SK-N-SH (cell line): ENCODE data around the gene ATP6V0E2. TPM values are rescaled to one million over a fixed set of nuclear protein-coding genes. Genes with fewer than 3 reads are reported as not detected.

Experiments
- CTCF ChIA-PET: fragments of 300-600, 350-600 bp; formaldehyde crosslinking; extraction: SDS; loops from one replicate; lab custom pipeline; 2021; lab: Yijun Ruan, JAX
- POLR2A ChIA-PET: fragments of 350-600 bp; sonication (Branson Sonifier 250); formaldehyde crosslinking; extraction: SDS; loops from one replicate; lab custom pipeline; 2020; ENCODE audit warnings: antibody characterized with exemption, inconsistent platforms; lab: Yijun Ruan, JAX
- DNase-seq: peaks from one replicate; pipeline ENCODE4 v3.0.0; 2012
- H2AFZ ChIP-seq: fragments of 200-600 bp; sonication (generic); 2 replicates; pipeline ENCODE4 v1.8.1; 2016; ENCODE audit warnings: antibody characterized with exemption, mild to moderate bottlenecking, low read depth
- H3F3A ChIP-seq: fragments of 200-600 bp; sonication (generic); replicated peaks from 2 replicates; pipeline ENCODE3; 2016; ENCODE audit warnings: antibody characterized with exemption, mild to moderate bottlenecking; ENCODE audit not compliant: insufficient read depth
- H3K27ac ChIP-seq, 2 experiments: fragments of 200-500 bp in 1 of 2; fragments of 200-600 bp in 1 of 2; sonication (Bioruptor generic) in 1 of 2; sonication (generic), shearing (Covaris generic) in 1 of 2; 2 replicates each; pipeline versions ENCODE4 v1.5.1 to v1.6.1; 2014 to 2016; ENCODE audit warnings: low read depth in 2 of 2, inconsistent platforms in 1 of 2, low read length in 1 of 2, mild to moderate bottlenecking in 1 of 2, mixed read lengths in 1 of 2
- H3K27me3 ChIP-seq: fragments of 200-600 bp; sonication (generic), shearing (Covaris generic); 2 replicates; pipeline ENCODE4 v1.6.1; 2016; ENCODE audit warnings: mixed run types; ENCODE audit not compliant: insufficient read depth
- H3K36me3 ChIP-seq, 2 experiments: fragments of 200-500 bp in 1 of 2; fragments of 200-600 bp in 1 of 2; sonication (Bioruptor generic) in 1 of 2; sonication (generic) in 1 of 2; replicated peaks in 1 of 2; 2 replicates each; pipeline versions ENCODE3 to v1.5.1; 2014 to 2016; ENCODE audit warnings: low read length in 1 of 2, mild to moderate bottlenecking in 1 of 2; ENCODE audit not compliant: insufficient read depth in 2 of 2, control insufficient read depth in 1 of 2
- H3K4me1 ChIP-seq, 2 experiments: fragments of 200-500 bp in 1 of 2; fragments of 200-600 bp in 1 of 2; sonication (Bioruptor generic) in 1 of 2; sonication (generic), shearing (Covaris generic) in 1 of 2; 2 replicates each; pipeline versions ENCODE4 v1.5.1 to v1.6.1; 2014 to 2016; ENCODE audit warnings: low read depth in 1 of 2, low read length in 1 of 2, mixed run types in 1 of 2; ENCODE audit not compliant: insufficient read depth in 2 of 2, control insufficient read depth in 1 of 2
- H3K4me2 ChIP-seq: fragments of 200-600 bp; sonication (generic), shearing (Covaris generic); 2 replicates; pipeline ENCODE4 v1.6.1; 2017; ENCODE audit warnings: mixed run types
- H3K4me3 ChIP-seq, 2 experiments: fragments of 200-500 bp in 1 of 2; fragments of 200-600 bp in 1 of 2; sonication (Bioruptor generic) in 1 of 2; sonication (generic), shearing (Covaris generic) in 1 of 2; 2 replicates each; pipeline versions ENCODE4 v1.5.1 to v1.8.1; 2014 to 2016; ENCODE audit warnings: low read depth in 2 of 2, inconsistent platforms in 1 of 2, low read length in 1 of 2, mild to moderate bottlenecking in 1 of 2, mixed read lengths in 1 of 2, moderate library complexity in 1 of 2
- H3K79me2 ChIP-seq: fragments of 200-600 bp; sonication (generic); 2 replicates; pipeline ENCODE4 v1.8.1; 2017; ENCODE audit warnings: mild to moderate bottlenecking; ENCODE audit not compliant: insufficient read depth
- H3K9ac ChIP-seq: fragments of 200-600 bp; sonication (generic); 2 replicates; pipeline ENCODE4 v1.6.1; 2017; ENCODE audit warnings: mixed run types
- H3K9me2 ChIP-seq: fragments of 200-600 bp; sonication (generic); 2 replicates; pipeline ENCODE4 v1.6.1; 2017; ENCODE audit warnings: mixed run types
- H3K9me3 ChIP-seq: fragments of 200-600 bp; sonication (generic); 2 replicates; pipeline ENCODE4 v1.6.1; 2017; ENCODE audit warnings: mixed run types, mild to moderate bottlenecking, moderate library complexity
- H4K20me1 ChIP-seq: fragments of 200-600 bp; sonication (generic); 2 replicates; pipeline ENCODE4 v1.6.1; 2017; ENCODE audit warnings: mild to moderate bottlenecking, mixed run types; ENCODE audit not compliant: insufficient read depth
- EZH2phosphoT487 ChIP-seq: fragments of 200-600 bp; sonication (generic); IDR thresholded peaks from 2 replicates; pipeline ENCODE4 v1.6.1; 2017; ENCODE audit warnings: low read depth, mixed run types, mild to moderate bottlenecking, antibody characterized with exemption, moderate library complexity, borderline replicate concordance
- GABPA ChIP-seq: IDR thresholded peaks from 2 replicates; pipeline ENCODE4 v1.4.0; 2012; ENCODE audit warnings: low read depth, mild to moderate bottlenecking
- MEF2A ChIP-seq: IDR thresholded peaks from 2 replicates; pipeline ENCODE4 v1.4.0; 2012; ENCODE audit warnings: low read depth, borderline replicate concordance
- NFIC ChIP-seq: IDR thresholded peaks from 2 replicates; pipeline ENCODE4 v1.4.0; 2012; ENCODE audit warnings: borderline replicate concordance
- NRF1 ChIP-seq: IDR thresholded peaks from 2 replicates; pipeline ENCODE4 v1.6.1; 2012; ENCODE audit warnings: low read depth, mild to moderate bottlenecking, low read length
- POLR2AphosphoS5 ChIP-seq: IDR thresholded peaks from 2 replicates; pipeline ENCODE4 v1.6.1; 2012; ENCODE audit warnings: low read depth, low read length
- RAD21 ChIP-seq: IDR thresholded peaks from 2 replicates; pipeline ENCODE4 v1.6.1; 2012; ENCODE audit warnings: mild to moderate bottlenecking, low read length
- RFX5 ChIP-seq: IDR thresholded peaks from 2 replicates; pipeline ENCODE4 v1.6.1; 2012; ENCODE audit warnings: mild to moderate bottlenecking, improper control_type of control experiment, low read length
- SMC3 ChIP-seq: IDR thresholded peaks from 2 replicates; pipeline ENCODE4 v1.6.1; 2012; ENCODE audit warnings: low read depth, low read length, improper control_type of control experiment
- TCF12 ChIP-seq: IDR thresholded peaks from 2 replicates; pipeline ENCODE4 v1.4.0; 2012
- YY1 ChIP-seq: IDR thresholded peaks from 2 replicates; pipeline ENCODE4 v1.4.0; 2012; ENCODE audit warnings: low read depth, mild to moderate bottlenecking
- WGBS: methylation state at CpG from one replicate; pipeline ENCODE4 v1.1.6; 2017; ENCODE audit warnings: low lambda C conversion rate; 5-methylcytosine and 5-hydroxymethylcytosine counted together
- polyA plus RNA-seq, 3 experiments: library from polyadenylated mRNA; depleted of rRNA; stranded (reverse); fragments of >200 nt; gene quantifications; 2 replicates each; pipeline ENCODE4 v1.2.3, GENCODE V29; 2012
- TF ChIP-seq, protein P1 (sequence below): IDR thresholded peaks from 2 replicates; pipeline ENCODE4 v1.4.0; 2012; ENCODE audit warnings: low read depth, borderline replicate concordance
- TF ChIP-seq, protein P2 (sequence below): IDR thresholded peaks from 2 replicates; pipeline ENCODE4 v1.4.0; 2012; ENCODE audit warnings: low read depth, borderline replicate concordance
- TF ChIP-seq, protein P3 (sequence below): IDR thresholded peaks from 2 replicates; pipeline ENCODE4 v1.4.0; 2012; ENCODE audit warnings: low read depth
- TF ChIP-seq, protein P4 (sequence below): fragments of 150-350 bp; IDR thresholded peaks from 2 replicates; pipeline ENCODE4 v1.6.1; 2016; ENCODE audit warnings: mild to moderate bottlenecking, low read depth, low read length
- TF ChIP-seq, protein P5 (sequence below): fragments of 200-600 bp; sonication (generic); IDR thresholded peaks from 2 replicates; pipeline ENCODE4 v1.6.1; 2017; ENCODE audit warnings: antibody characterized with exemption, mild to moderate bottlenecking, moderate library complexity

Gene ATP6V0E2
- polyA plus RNA-seq, 1 of the 3 experiments (the other 2 are of a cell fraction), result 49.6 TPM

DNA sequence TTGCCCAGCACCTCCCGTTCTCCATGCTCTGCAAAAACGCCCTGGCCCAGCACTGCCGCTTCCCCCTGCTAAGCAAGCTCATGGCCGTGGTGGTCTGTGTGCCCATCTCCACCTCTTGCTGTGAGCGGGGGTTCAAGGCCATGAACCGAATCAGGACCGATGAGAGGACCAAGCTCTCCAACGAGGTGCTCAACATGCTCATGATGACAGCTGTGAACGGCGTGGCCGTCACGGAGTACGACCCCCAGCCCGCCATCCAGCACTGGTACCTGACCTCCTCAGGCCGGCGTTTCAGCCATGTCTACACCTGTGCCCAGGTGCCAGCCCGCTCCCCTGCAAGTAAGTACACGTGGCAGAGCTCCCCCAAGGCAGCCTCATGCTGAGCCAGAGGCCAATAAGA lies 11.6 kb upstream of the ATP6V0E2 start:
- CTCF ChIA-PET, result interaction anchor here (1.1 to 2.7 kb wide), 6 partner anchors 10 to 68 kb away, joined by 3 to 6 read pairs (median 4); no protein-coding TSS in a partner anchor

More for the DNA sequence above, 11.6 kb upstream of the ATP6V0E2 start:
- Histone ChIP-seq H3K27me3 (no peaks in the 10 kb centered on the region), H3K4me1 (no peaks in the 10 kb centered on the region), H3K79me2 (no peaks in the 10 kb centered on the region), H3K9me2 (no peaks in the 10 kb centered on the region), H3K4me3 (no peak overlapping the region), H3K4me2 (no peak overlapping the region), H3K27ac (no peak overlapping the region), H2AFZ (no peak overlapping the region), H3K9ac (no peak overlapping the region), H3K9me3 (no peaks in the 10 kb centered on the region), H4K20me1 (no peaks in the 10 kb centered on the region), H3F3A (no peaks in the 10 kb centered on the region), H3K36me3 (peaks cover 4 to 49% of the 10 kb centered on the region in 2 experiments)
- no peak for DNase-seq
- WGBS, result 88% methylated on average over 15 of the region's 18 CpGs
- POLR2A ChIA-PET, result interaction anchor here (0.6 kb wide), 1 partner anchor 9 kb away, joined by 4 read pairs; no protein-coding TSS in a partner anchor
- TF ChIP-seq, protein P1, sequence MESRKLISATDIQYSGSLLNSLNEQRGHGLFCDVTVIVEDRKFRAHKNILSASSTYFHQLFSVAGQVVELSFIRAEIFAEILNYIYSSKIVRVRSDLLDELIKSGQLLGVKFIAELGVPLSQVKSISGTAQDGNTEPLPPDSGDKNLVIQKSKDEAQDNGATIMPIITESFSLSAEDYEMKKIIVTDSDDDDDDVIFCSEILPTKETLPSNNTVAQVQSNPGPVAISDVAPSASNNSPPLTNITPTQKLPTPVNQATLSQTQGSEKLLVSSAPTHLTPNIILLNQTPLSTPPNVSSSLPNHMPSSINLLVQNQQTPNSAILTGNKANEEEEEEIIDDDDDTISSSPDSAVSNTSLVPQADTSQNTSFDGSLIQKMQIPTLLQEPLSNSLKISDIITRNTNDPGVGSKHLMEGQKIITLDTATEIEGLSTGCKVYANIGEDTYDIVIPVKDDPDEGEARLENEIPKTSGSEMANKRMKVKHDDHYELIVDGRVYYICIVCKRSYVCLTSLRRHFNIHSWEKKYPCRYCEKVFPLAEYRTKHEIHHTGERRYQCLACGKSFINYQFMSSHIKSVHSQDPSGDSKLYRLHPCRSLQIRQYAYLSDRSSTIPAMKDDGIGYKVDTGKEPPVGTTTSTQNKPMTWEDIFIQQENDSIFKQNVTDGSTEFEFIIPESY, result no peak
- TF ChIP-seq RFX5 (no peak), SMC3 (no peak), YY1 (no peak), MEF2A (no peak), POLR2AphosphoS5 (no peak), EZH2phosphoT487 (no peak), RAD21 (no peak), NRF1 (no peak), GABPA (no peak), NFIC (no peak), TCF12 (no peak)
- TF ChIP-seq, protein P2, sequence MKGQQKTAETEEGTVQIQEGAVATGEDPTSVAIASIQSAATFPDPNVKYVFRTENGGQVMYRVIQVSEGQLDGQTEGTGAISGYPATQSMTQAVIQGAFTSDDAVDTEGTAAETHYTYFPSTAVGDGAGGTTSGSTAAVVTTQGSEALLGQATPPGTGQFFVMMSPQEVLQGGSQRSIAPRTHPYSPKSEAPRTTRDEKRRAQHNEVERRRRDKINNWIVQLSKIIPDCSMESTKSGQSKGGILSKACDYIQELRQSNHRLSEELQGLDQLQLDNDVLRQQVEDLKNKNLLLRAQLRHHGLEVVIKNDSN, result no peak
- TF ChIP-seq, protein P3, sequence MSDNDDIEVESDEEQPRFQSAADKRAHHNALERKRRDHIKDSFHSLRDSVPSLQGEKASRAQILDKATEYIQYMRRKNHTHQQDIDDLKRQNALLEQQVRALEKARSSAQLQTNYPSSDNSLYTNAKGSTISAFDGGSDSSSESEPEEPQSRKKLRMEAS, result no peak
- TF ChIP-seq, protein P4, sequence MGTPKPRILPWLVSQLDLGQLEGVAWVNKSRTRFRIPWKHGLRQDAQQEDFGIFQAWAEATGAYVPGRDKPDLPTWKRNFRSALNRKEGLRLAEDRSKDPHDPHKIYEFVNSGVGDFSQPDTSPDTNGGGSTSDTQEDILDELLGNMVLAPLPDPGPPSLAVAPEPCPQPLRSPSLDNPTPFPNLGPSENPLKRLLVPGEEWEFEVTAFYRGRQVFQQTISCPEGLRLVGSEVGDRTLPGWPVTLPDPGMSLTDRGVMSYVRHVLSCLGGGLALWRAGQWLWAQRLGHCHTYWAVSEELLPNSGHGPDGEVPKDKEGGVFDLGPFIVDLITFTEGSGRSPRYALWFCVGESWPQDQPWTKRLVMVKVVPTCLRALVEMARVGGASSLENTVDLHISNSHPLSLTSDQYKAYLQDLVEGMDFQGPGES, result no peak
- TF ChIP-seq, protein P5, sequence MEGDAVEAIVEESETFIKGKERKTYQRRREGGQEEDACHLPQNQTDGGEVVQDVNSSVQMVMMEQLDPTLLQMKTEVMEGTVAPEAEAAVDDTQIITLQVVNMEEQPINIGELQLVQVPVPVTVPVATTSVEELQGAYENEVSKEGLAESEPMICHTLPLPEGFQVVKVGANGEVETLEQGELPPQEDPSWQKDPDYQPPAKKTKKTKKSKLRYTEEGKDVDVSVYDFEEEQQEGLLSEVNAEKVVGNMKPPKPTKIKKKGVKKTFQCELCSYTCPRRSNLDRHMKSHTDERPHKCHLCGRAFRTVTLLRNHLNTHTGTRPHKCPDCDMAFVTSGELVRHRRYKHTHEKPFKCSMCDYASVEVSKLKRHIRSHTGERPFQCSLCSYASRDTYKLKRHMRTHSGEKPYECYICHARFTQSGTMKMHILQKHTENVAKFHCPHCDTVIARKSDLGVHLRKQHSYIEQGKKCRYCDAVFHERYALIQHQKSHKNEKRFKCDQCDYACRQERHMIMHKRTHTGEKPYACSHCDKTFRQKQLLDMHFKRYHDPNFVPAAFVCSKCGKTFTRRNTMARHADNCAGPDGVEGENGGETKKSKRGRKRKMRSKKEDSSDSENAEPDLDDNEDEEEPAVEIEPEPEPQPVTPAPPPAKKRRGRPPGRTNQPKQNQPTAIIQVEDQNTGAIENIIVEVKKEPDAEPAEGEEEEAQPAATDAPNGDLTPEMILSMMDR, result no peak
